ENCODE measurements around the gene SOCS6.
"Not testable (repeated sequence)": the region's sequence is repeated elsewhere in the genome, so short reads cannot be mapped to it uniquely, and the experiment has no call there.

The SOCS6 gene

GRCh38 chr18:70324897-70325296, 36.1 kb downstream of the SOCS6 start:
- DNase-seq, result no peak

DNA sequence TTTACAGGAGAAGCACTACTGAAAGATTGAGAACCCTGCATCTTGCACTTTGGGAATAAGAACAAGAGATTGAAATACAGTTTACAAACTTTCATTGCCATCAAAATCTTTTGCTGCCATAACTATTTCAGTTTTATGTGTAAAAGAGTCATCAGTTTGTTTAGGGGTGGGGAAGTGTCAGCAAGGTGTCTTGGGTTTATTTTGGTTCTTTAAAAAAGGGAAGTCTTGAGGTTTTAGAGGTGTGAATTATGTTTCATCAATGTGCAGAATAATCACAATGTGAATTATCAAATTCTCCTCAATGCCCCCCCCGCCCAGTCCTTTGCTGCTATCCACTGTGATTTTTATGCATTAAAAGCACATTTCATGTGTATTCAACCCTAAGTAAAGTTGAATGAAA, 37.4 kb downstream of the SOCS6 start:
- DNase-seq, result no peak

DNA sequence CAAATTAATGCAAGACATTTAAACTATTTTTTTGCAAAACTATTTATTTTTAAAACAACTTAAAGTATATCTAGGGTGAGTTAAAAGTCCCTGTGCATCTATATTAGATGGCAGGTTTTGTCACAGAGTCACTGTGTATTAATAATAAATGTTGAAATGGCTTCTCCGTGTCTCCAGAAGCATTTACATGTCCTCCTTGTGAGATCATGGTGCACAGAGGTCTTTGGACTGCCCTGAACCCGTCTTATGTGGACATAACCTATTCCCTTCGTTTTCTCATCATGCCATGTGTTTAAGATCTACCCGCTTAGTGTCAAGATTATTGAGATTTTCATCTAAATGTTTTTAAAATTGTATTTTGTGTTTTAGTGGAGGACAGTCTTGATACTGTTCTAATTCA, 39.3 kb downstream of the SOCS6 start:
- no peak for DNase-seq

DNA sequence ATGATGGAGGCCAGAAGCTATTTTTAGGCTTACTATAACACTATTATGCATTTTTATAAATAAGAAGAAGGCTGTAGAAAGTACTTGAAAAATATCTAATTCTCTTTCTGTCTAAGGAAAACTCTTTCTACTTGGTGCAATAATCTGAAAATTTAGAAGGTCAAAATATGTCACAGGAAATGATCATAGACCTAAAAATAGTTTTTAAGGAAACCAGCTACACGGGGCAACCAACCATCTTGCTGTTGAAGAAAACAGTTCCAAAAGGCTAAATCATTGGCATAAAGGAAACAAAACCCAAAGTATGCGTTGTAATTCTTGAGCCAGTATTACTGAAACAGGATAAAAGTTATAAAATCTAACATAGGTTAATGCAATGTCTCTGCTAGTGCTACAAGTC, 40.2 kb downstream of the SOCS6 start:
- DNase-seq, result no peak

- no peak for DNase-seq
These were observed 42.0 kb downstream of the SOCS6 start for GRCh38 chr18:70330887-70331286.

GRCh38 chr18:70331456-70332097, 42.7 kb downstream of the SOCS6 start:
- no peak for DNase-seq

DNA sequence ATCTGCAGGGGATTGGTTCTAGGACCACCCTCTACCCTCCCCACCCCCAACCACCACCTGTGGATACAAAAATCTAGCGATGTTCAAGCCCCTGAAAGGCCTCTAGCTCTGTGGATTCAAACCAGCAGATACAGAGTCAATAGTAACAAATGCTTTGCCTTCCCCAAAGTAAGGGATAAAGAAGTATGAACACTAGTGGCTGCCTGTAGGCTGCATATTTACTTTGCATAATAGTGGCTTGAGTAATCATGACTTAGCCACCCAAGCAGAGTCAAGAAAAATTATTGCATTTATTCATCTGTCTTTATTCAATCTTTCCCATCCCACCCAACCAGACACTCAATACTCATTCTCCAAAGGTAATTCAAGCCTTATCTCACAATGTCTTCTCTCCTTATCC, 43.8 kb downstream of the SOCS6 start:
- no peak for DNase-seq

DNA sequence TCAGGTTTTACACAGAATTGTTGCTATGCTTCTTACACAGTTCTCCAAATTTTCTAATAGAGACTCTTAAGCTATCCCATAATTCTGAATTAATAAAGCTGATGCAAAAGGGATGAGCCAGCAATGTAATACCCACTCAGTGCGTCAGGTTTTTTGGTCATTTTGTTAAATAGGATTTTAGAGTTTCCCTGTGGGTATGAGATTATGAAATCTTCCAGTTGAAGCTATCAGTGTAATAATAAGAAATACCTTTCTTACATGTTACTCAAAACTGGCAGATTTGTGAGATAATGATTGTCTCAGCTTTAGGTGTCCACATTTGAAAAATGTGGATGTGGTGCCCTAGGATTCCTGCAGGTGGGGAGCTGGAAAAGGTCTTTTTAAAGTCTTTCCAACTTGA, 44.5 kb downstream of the SOCS6 start:
- DNase-seq, result no peak

DNA sequence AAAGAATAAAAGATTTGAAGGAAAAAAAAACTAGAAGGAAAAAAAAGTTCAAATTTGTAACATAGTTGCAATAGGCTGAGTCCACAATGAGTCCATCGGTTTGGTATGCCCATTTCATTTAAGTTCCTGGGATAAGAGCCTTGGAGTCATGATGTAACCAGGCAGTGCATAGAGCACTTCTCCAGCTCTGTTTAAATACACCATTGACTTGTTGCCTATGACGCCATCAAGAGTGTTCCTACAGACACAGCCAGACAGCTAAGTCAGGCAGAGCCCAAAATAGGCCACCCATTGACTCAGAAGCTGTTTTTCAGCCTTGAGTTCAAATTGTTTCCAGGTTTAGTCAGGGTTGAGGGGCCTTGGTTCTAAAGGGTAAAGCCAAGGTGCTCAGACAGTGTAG, 44.9 kb downstream of the SOCS6 start:
- peak; percentile 28 for DNase-seq

DNA sequence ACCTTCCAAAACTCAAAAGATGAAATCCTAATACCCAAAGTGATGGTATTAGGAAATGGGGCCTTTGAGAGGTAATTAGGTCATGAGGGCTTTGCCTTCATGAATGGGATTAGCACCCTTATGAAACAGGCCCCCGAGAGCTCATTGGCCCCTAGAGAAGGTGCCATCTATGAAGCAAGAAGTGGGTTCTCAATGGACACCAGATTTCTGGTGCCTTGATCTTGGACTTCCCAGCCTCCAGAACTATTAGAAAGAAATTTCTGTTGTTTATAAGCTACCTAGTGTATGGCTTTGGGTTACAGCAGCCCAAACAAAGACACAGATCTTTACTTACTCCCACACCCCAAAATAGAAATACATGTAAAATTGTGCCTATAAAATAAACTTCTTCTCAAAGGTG, 45.4 kb downstream of the SOCS6 start:
- no peak for DNase-seq

DNA sequence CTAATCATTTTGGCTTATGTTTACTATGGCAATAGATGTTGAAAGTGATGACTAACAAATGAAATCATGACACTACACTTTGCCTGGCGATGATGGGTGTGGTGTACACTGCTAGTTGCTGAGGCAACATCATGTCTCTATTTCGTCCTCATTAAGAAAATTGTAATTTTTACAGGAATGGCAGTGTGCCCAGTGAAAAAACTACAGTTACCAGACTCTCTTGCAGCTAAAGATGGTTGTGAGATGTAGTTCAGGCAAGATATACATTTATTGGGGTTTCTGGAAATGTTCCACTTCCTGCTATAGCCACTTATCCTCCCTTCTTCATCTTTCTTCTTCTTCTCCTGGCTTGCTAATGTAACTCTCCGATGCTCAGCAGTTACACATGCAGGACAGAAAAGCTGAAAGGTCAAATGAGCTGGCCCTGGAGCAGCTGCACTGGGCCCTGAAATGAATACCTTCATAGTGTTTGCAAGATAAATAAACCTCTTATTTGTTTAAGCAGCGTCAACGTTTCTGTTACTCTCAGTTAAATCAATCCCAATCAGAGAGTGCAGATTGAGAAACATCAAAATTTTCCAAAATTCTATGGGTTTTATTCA, 46.0 kb downstream of the SOCS6 start:
- DNase-seq, result no peak

- DNase-seq, result no peak
These were observed 47.3 kb downstream of the SOCS6 start for GRCh38 chr18:70335892-70336726.

GRCh38 chr18:70337139-70337972, 48.5 kb downstream of the SOCS6 start:
- peak; percentile 87 for DNase-seq

DNA sequence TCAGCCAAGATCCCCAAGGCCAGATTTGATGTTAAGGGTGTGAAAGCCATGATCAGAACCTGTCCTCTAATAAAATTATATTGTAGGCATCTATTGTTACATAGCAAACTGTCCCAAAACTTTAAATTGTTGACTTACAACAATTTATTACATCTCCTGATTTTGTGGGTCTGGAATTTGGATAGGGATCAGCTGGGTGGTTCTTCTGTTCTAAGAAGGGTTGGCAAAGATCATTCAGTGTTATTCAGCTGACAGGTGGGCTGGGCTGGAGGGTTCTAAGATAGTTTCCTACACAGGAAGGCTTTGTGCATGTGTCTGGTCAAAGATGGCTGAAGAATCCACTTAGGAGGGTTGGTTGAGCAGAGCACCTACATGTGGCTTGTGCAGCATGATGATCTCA, 50.0 kb downstream of the SOCS6 start:
- no peak for DNase-seq

DNA sequence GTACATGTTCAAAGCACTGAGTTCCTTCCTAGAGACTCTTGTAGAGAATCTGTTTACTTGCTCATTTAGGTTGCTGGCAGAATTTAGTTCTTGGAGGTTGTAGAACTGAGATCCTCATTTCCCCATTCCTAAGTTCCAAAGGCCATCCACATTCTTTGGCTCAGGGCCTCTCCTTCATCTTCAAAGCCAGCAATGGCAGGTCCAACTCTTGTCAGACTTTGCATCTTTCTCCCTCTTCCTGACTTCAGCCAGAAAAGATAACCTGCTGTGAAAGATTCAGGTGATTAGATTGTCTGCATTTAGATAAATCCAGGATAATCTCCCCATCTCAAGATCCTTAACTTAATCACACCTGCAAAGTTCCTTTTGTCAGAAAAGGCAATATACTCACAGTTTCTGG, 51.1 kb downstream of the SOCS6 start:
- DNase-seq, result no peak

- not testable (repeated sequence) for DNase-seq
These were observed 59.6 kb downstream of the SOCS6 start for GRCh38 chr18:70348481-70348880.

GRCh38 chr18:70349316-70349715, 60.5 kb downstream of the SOCS6 start:
- no peak for DNase-seq

DNA sequence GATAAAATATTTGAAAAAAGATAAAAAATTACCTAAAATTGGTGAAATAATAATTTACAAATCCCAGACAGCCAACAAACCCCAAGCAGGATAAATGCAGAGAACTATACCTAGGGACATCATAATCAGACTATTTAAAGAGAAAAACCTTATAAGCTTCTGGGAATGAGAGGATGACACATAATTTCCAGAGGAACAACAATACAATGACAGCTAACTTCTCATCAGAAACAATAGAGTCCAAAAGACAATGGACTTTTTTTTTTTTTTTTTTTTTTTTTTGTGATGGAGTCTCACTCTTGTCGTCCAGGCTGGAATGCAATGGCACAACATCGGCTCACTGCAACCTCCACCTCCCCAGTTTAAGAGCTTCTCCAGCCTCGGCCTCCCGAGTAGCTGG, 65.2 kb downstream of the SOCS6 start:
- no peak for DNase-seq

GRCh38 chr18:70354771-70355170, 65.9 kb downstream of the SOCS6 start:
- no peak for DNase-seq

GRCh38 chr18:70355620-70356385, 67.0 kb downstream of the SOCS6 start:
- DNase-seq, result no peak

- DNase-seq, result not testable (repeated sequence)
These were observed 69.2 kb downstream of the SOCS6 start for GRCh38 chr18:70358105-70358406.

GRCh38 chr18:70359071-70359470, 70.2 kb downstream of the SOCS6 start:
- no peak for DNase-seq

GRCh38 chr18:70362258-70362657, 73.4 kb downstream of the SOCS6 start:
- DNase-seq, result no peak
